ENCODE measurements around the gene ZNF316.

ZNF316 gene

DNA sequence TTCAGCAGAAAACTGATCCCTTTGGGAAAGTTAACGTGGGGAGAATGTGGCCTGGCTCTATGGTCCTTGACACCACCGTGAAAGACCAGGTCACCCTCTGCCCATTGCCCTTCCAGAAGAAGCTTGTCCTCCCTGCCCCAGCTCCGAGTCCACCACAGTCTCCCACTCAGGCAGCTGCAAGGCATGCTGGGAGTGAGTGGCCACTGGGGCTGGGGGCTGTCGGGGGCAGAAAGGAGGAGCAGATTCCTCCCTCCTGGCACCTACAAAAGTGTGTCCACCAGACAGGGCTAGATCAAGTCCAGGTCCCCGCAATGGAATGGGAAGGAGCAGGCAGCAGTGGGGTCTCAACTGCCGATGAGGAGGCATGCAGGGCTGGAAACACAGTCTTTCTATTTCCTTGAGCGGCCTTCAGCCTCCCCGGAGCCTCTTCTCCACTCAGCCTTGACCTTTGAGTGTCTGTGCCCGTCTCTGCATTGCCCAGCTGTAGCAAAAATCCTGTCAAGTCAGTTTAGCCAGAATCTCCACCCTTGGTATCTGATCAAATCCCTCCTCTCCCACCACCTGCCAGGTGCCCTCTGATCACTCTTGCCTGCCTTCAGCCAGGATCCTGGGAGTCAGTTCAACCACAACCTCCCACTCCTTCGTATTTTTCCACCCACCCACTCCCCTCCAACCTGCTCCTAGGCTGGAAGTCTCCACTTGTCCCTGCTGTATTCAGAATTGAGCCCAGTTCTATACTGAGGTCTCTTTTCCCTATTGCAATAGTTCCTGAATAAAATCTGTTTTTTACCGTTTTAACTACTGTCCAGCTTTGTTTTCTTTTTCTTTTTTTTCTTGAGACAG lies 6.9 kb upstream of the ZNF316 start:
- TF ChIP-seq, protein P1, sequence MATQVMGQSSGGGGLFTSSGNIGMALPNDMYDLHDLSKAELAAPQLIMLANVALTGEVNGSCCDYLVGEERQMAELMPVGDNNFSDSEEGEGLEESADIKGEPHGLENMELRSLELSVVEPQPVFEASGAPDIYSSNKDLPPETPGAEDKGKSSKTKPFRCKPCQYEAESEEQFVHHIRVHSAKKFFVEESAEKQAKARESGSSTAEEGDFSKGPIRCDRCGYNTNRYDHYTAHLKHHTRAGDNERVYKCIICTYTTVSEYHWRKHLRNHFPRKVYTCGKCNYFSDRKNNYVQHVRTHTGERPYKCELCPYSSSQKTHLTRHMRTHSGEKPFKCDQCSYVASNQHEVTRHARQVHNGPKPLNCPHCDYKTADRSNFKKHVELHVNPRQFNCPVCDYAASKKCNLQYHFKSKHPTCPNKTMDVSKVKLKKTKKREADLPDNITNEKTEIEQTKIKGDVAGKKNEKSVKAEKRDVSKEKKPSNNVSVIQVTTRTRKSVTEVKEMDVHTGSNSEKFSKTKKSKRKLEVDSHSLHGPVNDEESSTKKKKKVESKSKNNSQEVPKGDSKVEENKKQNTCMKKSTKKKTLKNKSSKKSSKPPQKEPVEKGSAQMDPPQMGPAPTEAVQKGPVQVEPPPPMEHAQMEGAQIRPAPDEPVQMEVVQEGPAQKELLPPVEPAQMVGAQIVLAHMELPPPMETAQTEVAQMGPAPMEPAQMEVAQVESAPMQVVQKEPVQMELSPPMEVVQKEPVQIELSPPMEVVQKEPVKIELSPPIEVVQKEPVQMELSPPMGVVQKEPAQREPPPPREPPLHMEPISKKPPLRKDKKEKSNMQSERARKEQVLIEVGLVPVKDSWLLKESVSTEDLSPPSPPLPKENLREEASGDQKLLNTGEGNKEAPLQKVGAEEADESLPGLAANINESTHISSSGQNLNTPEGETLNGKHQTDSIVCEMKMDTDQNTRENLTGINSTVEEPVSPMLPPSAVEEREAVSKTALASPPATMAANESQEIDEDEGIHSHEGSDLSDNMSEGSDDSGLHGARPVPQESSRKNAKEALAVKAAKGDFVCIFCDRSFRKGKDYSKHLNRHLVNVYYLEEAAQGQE (IDR thresholded peaks at IDR 0.05; ENCODE audit: insufficient read depth in 1 of 2, low read depth in 2 of 2, low read length in 2 of 2) = no peak
- TF ChIP-seq SIN3A (IDR thresholded peaks at IDR 0.05; ENCODE audit: borderline replicate concordance, insufficient read depth, low read length) (no peak), FOXP2 (optimal IDR thresholded peaks at IDR 0.05; ENCODE audit: borderline replicate concordance, extremely low read depth, extremely low read length, insufficient read depth) (no peak), TAF1 (IDR thresholded peaks at IDR 0.05; ENCODE audit: borderline replicate concordance, insufficient read depth, low read length) (no peak), POLR2AphosphoS5 (IDR thresholded peaks at IDR 0.05; ENCODE audit: low read depth, low read length) (no peak)

DNA sequence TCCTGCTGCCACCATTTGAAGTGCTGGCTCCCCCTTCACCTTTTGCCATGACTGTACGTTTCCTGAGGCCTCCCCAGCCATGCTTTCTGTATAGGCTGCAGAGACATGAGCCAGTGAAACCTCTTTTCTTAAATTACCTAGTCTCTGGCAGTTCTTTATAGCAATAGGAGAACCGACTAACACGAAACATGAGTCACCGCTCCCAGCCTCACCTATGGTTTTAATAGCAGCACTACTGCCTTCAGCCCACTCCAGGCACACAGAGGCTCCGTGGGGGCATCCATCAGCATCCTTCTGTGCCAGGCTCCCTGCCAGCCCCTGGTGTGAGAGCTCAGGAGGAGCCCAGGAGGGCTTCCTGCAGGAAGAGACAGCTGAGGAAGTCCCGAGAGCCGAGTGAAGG lies 5.5 kb upstream of the ZNF316 start:
- TF ChIP-seq, protein P1 (IDR thresholded peaks at IDR 0.05; ENCODE audit: insufficient read depth in 1 of 2, low read depth in 2 of 2, low read length in 2 of 2) = no peak
- TF ChIP-seq POLR2AphosphoS5 (IDR thresholded peaks at IDR 0.05; ENCODE audit: low read depth, low read length) (no peak), FOXP2 (optimal IDR thresholded peaks at IDR 0.05; ENCODE audit: borderline replicate concordance, extremely low read depth, extremely low read length, insufficient read depth) (no peak), SIN3A (IDR thresholded peaks at IDR 0.05; ENCODE audit: borderline replicate concordance, insufficient read depth, low read length) (no peak), TAF1 (IDR thresholded peaks at IDR 0.05; ENCODE audit: borderline replicate concordance, insufficient read depth, low read length) (no peak)

DNA sequence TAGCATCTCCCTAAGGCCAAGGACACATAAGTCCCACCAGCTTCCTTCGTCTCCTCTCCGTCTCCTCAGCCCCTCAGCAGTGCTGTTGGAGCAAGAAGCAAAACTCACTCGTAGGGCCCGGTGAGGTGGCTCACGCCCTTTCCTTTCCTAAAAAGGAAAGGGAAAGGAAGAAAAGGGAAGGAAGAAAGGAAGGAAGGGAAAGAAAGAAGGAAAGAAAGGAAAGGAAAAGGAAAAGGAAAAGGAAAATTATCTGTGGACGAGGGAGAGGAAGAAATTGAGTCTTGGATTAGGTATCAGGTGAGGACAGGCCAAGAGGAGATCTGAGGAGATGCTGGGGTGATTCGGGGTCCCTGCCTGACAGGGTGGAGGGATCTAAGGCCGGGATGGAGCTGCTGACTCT lies 3.1 kb upstream of the ZNF316 start:
- no peak for TF ChIP-seq FOXP2 (optimal IDR thresholded peaks at IDR 0.05; ENCODE audit: borderline replicate concordance, extremely low read depth, extremely low read length, insufficient read depth)
- TF ChIP-seq, protein P1 (IDR thresholded peaks at IDR 0.05; ENCODE audit: insufficient read depth in 1 of 2, low read depth in 2 of 2, low read length in 2 of 2) = no peak
- no peak for TF ChIP-seq POLR2AphosphoS5 (IDR thresholded peaks at IDR 0.05; ENCODE audit: low read depth, low read length)
- TF ChIP-seq SIN3A (IDR thresholded peaks at IDR 0.05; ENCODE audit: borderline replicate concordance, insufficient read depth, low read length) = no peak
- TF ChIP-seq TAF1 (IDR thresholded peaks at IDR 0.05; ENCODE audit: borderline replicate concordance, insufficient read depth, low read length) = no peak

DNA sequence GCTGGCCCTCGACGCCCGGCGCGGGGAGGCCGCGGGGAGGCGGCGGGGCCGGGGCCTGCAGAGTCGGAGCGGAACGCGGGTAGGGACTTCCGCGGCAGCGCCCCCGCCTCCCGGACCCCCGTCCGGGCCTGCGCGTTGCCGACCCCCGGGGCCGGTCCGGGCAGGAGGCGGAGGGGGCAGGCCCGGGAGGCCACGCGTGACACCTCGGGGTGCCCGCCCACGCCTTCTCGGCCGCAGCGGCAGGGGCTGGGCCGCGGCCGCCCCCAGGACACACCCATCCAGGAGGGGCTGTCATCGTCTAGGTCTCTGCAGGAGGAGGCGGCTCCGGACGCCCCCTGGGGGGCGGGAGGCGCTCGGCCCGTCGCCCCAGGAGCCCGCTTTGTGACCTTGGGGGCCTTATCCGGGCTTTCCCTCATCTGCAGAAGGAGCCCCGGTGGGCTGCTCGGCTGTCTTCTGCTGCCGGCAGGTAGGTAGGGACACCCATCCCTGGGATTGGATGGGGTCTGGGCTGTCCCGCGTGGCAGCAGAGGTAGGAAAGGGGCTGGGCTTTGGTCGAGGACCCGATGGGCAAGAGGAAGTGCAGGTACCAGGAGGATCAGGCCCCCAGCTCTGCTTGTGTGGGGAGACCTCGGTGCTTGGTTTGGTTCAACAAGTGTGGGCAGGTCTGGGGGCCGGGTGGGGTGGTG lies 569 bp downstream of the ZNF316 start:
- TF ChIP-seq FOXP2 (optimal IDR thresholded peaks at IDR 0.05; ENCODE audit: borderline replicate concordance, extremely low read depth, extremely low read length, insufficient read depth) = no peak
- TF ChIP-seq, protein P1 (IDR thresholded peaks at IDR 0.05; ENCODE audit: insufficient read depth in 1 of 2, low read depth in 2 of 2, low read length in 2 of 2) = no peak
- no peak for TF ChIP-seq POLR2AphosphoS5 (IDR thresholded peaks at IDR 0.05; ENCODE audit: low read depth, low read length)
- no peak for TF ChIP-seq SIN3A (IDR thresholded peaks at IDR 0.05; ENCODE audit: borderline replicate concordance, insufficient read depth, low read length)
- TF ChIP-seq TAF1 (IDR thresholded peaks at IDR 0.05; ENCODE audit: borderline replicate concordance, insufficient read depth, low read length) = no peak
